Measurements from ENCODE around the gene DNAJB6.

DNA sequence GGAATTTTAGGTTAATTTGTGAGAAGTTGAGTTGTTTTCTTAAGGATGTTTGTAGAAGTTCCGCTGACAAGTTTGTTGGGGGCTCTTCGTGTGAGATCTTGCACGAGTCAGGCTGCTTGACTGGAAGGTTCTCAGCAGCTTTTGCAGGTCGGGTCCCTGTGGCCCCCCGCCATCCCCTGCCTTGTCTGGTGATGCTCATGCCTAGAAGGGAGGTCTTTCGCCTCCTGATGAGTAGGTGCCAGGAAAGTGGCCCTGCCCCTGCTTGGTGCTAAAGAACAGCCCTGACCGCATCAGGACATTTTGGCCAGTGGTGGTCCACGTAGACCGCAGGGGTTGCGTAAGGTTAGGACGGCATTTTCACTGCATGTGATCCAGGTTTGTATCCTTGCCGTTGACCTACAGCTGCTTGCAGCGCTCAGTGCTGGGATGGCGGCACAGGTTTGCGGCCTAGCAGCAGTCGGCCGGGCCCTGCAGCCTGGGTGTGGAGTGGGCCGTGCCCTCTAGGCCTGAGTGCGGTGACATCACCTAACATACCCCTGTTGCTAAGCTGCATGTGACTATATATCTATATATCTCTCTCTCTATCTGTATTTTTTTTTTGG is 62.4 kb downstream of the DNAJB6 start:
- TF ChIP-seq POLR2AphosphoS5 (IDR thresholded peaks at IDR 0.05; ENCODE audit: low read depth, low read length) (no peak), TAF1 (IDR thresholded peaks at IDR 0.05; ENCODE audit: borderline replicate concordance, insufficient read depth, low read length) (no peak)
- TF ChIP-seq, protein P1, sequence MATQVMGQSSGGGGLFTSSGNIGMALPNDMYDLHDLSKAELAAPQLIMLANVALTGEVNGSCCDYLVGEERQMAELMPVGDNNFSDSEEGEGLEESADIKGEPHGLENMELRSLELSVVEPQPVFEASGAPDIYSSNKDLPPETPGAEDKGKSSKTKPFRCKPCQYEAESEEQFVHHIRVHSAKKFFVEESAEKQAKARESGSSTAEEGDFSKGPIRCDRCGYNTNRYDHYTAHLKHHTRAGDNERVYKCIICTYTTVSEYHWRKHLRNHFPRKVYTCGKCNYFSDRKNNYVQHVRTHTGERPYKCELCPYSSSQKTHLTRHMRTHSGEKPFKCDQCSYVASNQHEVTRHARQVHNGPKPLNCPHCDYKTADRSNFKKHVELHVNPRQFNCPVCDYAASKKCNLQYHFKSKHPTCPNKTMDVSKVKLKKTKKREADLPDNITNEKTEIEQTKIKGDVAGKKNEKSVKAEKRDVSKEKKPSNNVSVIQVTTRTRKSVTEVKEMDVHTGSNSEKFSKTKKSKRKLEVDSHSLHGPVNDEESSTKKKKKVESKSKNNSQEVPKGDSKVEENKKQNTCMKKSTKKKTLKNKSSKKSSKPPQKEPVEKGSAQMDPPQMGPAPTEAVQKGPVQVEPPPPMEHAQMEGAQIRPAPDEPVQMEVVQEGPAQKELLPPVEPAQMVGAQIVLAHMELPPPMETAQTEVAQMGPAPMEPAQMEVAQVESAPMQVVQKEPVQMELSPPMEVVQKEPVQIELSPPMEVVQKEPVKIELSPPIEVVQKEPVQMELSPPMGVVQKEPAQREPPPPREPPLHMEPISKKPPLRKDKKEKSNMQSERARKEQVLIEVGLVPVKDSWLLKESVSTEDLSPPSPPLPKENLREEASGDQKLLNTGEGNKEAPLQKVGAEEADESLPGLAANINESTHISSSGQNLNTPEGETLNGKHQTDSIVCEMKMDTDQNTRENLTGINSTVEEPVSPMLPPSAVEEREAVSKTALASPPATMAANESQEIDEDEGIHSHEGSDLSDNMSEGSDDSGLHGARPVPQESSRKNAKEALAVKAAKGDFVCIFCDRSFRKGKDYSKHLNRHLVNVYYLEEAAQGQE (IDR thresholded peaks at IDR 0.05; ENCODE audit: insufficient read depth in 1 of 2, low read depth in 2 of 2, low read length in 2 of 2) = no peak
